IMR-90 (cell line): Measurements from ENCODE around the gene DGKB. TPM values are rescaled to one million over a fixed set of nuclear protein-coding genes. Genes with fewer than 3 reads are reported as not detected.

Source experiments
- ATAC-seq: fragments of 200-7000 bp; cut with Tn5 transposase; 2 replicates; pipeline ENCODE4 v1.9.1; 2020; ENCODE audit warnings: low read depth, mild to moderate bottlenecking, moderate library complexity
- BruUV-seq: library from RNA; stranded (reverse); fragments of 400-500 nt; replicated peaks from 2 replicates; lab custom pipeline; 2021; lab: Mats Ljungman, UMichigan
- CTCF ChIA-PET: fragments of 300-600 bp; formaldehyde crosslinking; extraction: SDS; loops from one replicate; lab custom pipeline; 2021; ENCODE audit warnings: antibody characterized with exemption; lab: Yijun Ruan, JAX
- POLR2A ChIA-PET: fragments of 300-600 bp; sonication (Branson Sonifier 250); formaldehyde crosslinking; loops from one replicate; lab custom pipeline; 2022; ENCODE audit warnings: antibody characterized with exemption; ENCODE audit not compliant: unreplicated experiment; lab: Charles Lee
- DNase-seq: peaks from one replicate; pipeline ENCODE4 v3.0.0; 2013
- H2AFZ ChIP-seq: replicated peaks from 2 replicates; pipeline ENCODE3; 2013; ENCODE audit warnings: low read length, mild to moderate bottlenecking; ENCODE audit not compliant: poor library complexity
- H2AK5ac ChIP-seq: 2 replicates; pipeline ENCODE4 v1.6.1; 2013; ENCODE audit warnings: low read depth, low read length, inconsistent platforms
- H2AK9ac ChIP-seq: replicated peaks from 2 replicates; pipeline ENCODE3; 2013; ENCODE audit warnings: mild to moderate bottlenecking, low read depth, low read length, moderate library complexity; ENCODE audit not compliant: poor library complexity
- H2BK120ac ChIP-seq: 2 replicates; pipeline ENCODE4 v1.6.1; 2013; ENCODE audit warnings: low read depth, low read length, inconsistent platforms
- H2BK15ac ChIP-seq: 3 replicates; pipeline ENCODE4 v1.6.1; 2013; ENCODE audit warnings: low read depth, low read length, inconsistent platforms
- H2BK20ac ChIP-seq: 2 replicates; pipeline ENCODE4 v1.6.1; 2013; ENCODE audit warnings: low read depth, mild to moderate bottlenecking, inconsistent platforms, low read length, moderate library complexity
- H2BK5ac ChIP-seq: 2 replicates; pipeline ENCODE4 v1.6.1; 2013; ENCODE audit warnings: mild to moderate bottlenecking, low read depth, low read length, inconsistent platforms; ENCODE audit not compliant: poor library complexity, severe bottlenecking
- H3K14ac ChIP-seq: replicated peaks from 2 replicates; pipeline ENCODE4 v1.6.1; 2013; ENCODE audit warnings: low read depth, low read length, inconsistent platforms
- H3K18ac ChIP-seq: 2 replicates; pipeline ENCODE4 v1.6.1; 2013; ENCODE audit warnings: low read depth, low read length, control low read depth
- H3K23ac ChIP-seq: 2 replicates; pipeline ENCODE4 v1.6.1; 2013; ENCODE audit warnings: low read depth, low read length, inconsistent platforms
- H3K27ac ChIP-seq: 2 replicates; pipeline ENCODE4 v1.5.1; 2013; ENCODE audit warnings: mild to moderate bottlenecking, control low read depth, low read length; ENCODE audit not compliant: insufficient read depth
- H3K27me3 ChIP-seq: 2 replicates; pipeline ENCODE4 v1.6.1; 2013; ENCODE audit warnings: low read length; ENCODE audit not compliant: control insufficient read depth, insufficient read depth
- H3K36me3 ChIP-seq: 2 replicates; pipeline ENCODE4 v1.6.1; 2013; ENCODE audit warnings: low read length, mixed read lengths; ENCODE audit not compliant: control insufficient read depth, insufficient read depth
- H3K4ac ChIP-seq: 2 replicates; pipeline ENCODE4 v1.6.1; 2013; ENCODE audit warnings: low read depth, low read length, inconsistent platforms
- H3K4me1 ChIP-seq: 2 replicates; pipeline ENCODE4 v1.6.1; 2013; ENCODE audit warnings: low read length, mixed read lengths; ENCODE audit not compliant: control insufficient read depth, insufficient read depth
- H3K4me2 ChIP-seq: 2 replicates; pipeline ENCODE4 v1.6.1; 2013; ENCODE audit warnings: low read depth, mild to moderate bottlenecking, control low read depth, low read length, moderate library complexity
- H3K4me3 ChIP-seq: 2 replicates; pipeline ENCODE4 v1.5.1; 2013; ENCODE audit warnings: low read depth, mild to moderate bottlenecking, control low read depth, low read length, moderate library complexity; ENCODE audit not compliant: insufficient read depth
- H3K56ac ChIP-seq: 2 replicates; pipeline ENCODE4 v1.6.1; 2013; ENCODE audit warnings: low read length, inconsistent platforms; ENCODE audit not compliant: insufficient read depth; ENCODE audit errors: extremely low read depth
- H3K79me1 ChIP-seq, 2 experiments: 2 replicates each; pipeline ENCODE4 v1.6.1; 2013; ENCODE audit warnings: low read length in 2 of 2, inconsistent platforms in 1 of 2, low read depth in 1 of 2
- H3K9ac ChIP-seq: 2 replicates; pipeline ENCODE4 v1.6.1; 2013; ENCODE audit warnings: low read depth, low read length, control low read depth
- H3K9me1 ChIP-seq: 2 replicates; pipeline ENCODE4 v1.6.1; 2013; ENCODE audit warnings: low read length, inconsistent platforms; ENCODE audit not compliant: insufficient read depth
- H3K9me3 ChIP-seq: 2 replicates; pipeline ENCODE4 v1.6.1; 2013; ENCODE audit warnings: low read length; ENCODE audit not compliant: control insufficient read depth, insufficient read depth
- H4K20me1 ChIP-seq: 2 replicates; pipeline ENCODE4 v1.6.1; 2013; ENCODE audit warnings: low read length, inconsistent platforms; ENCODE audit not compliant: insufficient read depth
- H4K5ac ChIP-seq: 2 replicates; pipeline ENCODE4 v1.6.1; 2013; ENCODE audit warnings: mild to moderate bottlenecking, low read depth, low read length, control low read depth
- H4K8ac ChIP-seq, 2 experiments: 2 replicates each; pipeline ENCODE4 v1.6.1; 2013; ENCODE audit warnings: low read depth in 2 of 2, low read length in 2 of 2, control low read depth in 1 of 2, inconsistent platforms in 1 of 2
- H4K91ac ChIP-seq: 2 replicates; pipeline ENCODE4 v1.6.1; 2013; ENCODE audit warnings: low read depth, low read length, inconsistent platforms; ENCODE audit not compliant: insufficient read depth
- BHLHE40 ChIP-seq: fragments of 150-350 bp; IDR thresholded peaks from 2 replicates; pipeline ENCODE4 v1.6.1; 2016; ENCODE audit warnings: mild to moderate bottlenecking, low read depth, low read length
- MAFK ChIP-seq: IDR thresholded peaks from 2 replicates; pipeline ENCODE4 v1.6.1; 2012; ENCODE audit warnings: low read depth, low read length, improper control_type of control experiment
- MAZ ChIP-seq: IDR thresholded peaks from 2 replicates; pipeline ENCODE4 v1.6.1; 2012; ENCODE audit warnings: low read depth, mild to moderate bottlenecking, low read length, improper control_type of control experiment, moderate library complexity, borderline replicate concordance
- MXI1 ChIP-seq: IDR thresholded peaks from 2 replicates; pipeline ENCODE4 v1.6.1; 2012; ENCODE audit warnings: low read depth, mild to moderate bottlenecking, low read length, moderate library complexity, borderline replicate concordance
- NFE2L2 ChIP-seq: fragments of 150-350 bp; IDR thresholded peaks from 2 replicates; pipeline ENCODE4 v1.6.1; 2016; ENCODE audit warnings: low read depth, mild to moderate bottlenecking, low read length
- POLR2A ChIP-seq: IDR thresholded peaks from 2 replicates; pipeline ENCODE4 v1.6.1; 2012; ENCODE audit warnings: mild to moderate bottlenecking, low read depth, low read length
- RAD21 ChIP-seq: IDR thresholded peaks from 2 replicates; pipeline ENCODE4 v1.6.1; 2012; ENCODE audit warnings: low read length, improper control_type of control experiment
- RFX5 ChIP-seq: IDR thresholded peaks from 2 replicates; pipeline ENCODE4 v1.8.0; 2012; ENCODE audit warnings: low read depth, mild to moderate bottlenecking, low read length, moderate library complexity
- SMC3 ChIP-seq: fragments of 150-350 bp; IDR thresholded peaks from 2 replicates; pipeline ENCODE4 v1.6.1; 2016; ENCODE audit warnings: low read depth, mild to moderate bottlenecking, antibody characterized with exemption, low read length, moderate library complexity
- WGBS, 2 experiments: methylation state at CpG; one replicate each; pipeline versions ENCODE4 v1.1.5 to v1.1.7; 2013; ENCODE audit warnings: missing lambda C conversion rate in 2 of 2; ENCODE audit not compliant: insufficient read length in 1 of 2; ENCODE audit errors: extremely low coverage in 2 of 2; 5-methylcytosine and 5-hydroxymethylcytosine counted together
- dilution Hi-C: fragments of 300-500 bp; cut with HindIII; formaldehyde crosslinking; loops from one replicate; pipeline ENCODE4 v1.14.3; 2018; ENCODE audit warnings: low sequenced_read_pairs; ENCODE audit not compliant: unreplicated experiment
- in situ Hi-C: fragments of 300-500 bp; cut with MboI; formaldehyde crosslinking; loops from 3 replicates; pipeline ENCODE4 v1.14.3; 2019; ENCODE audit warnings: low sequenced_read_pairs, inconsistent platforms, mixed read lengths
- intact Hi-C: fragments of 100-400 bp; cut with micrococcal nuclease; formaldehyde crosslinking; loops from 2 replicates; pipeline ENCODE4 v1.10.0; 2022
- polyA plus RNA-seq, 3 experiments: library from polyadenylated mRNA; depleted of rRNA; stranded (reverse); fragments of >200 nt; gene quantifications; 2 replicates each; pipeline ENCODE4 v1.2.3, GENCODE V29; 2012; ENCODE audit warnings: low replicate concordance in 1 of 3
- total RNA-seq: library from RNA; depleted of rRNA; stranded (reverse); fragments of >200 nt; gene quantifications from 2 replicates; pipeline ENCODE4 v1.2.3, GENCODE V29; 2012
- TF ChIP-seq, protein P1 (sequence below): fragments of 150-350 bp; IDR thresholded peaks from 2 replicates; pipeline ENCODE4 v1.6.1; 2016; ENCODE audit warnings: low read depth, mild to moderate bottlenecking, low read length, moderate library complexity, borderline replicate concordance

Gene DGKB
- total and polyA plus RNA-seq, 2 of the 4 experiments (the other 2 are of a cell fraction), result not detected

DNA sequence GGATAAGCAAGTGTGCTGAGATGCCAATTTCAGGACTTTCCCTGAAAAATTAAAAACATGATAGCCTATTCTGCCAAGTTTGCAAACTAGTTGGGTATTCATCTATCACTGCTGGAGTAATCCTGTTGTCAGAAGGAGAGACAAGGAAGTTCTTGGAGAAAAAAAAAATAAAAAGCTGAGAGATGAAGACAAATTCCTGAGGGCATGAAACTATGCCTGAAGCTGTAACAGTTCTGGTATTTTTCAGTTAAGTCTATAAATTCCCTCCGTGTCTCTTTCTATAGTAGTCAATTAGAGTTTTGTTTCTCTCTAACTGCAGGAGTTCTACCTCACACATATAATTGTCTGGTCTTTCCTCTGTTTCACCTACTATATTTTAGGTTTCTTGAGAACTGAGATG is 95.7 kb downstream of the DGKB start:
- no peak overlapping the region for H3K23ac ChIP-seq
- H3K4ac ChIP-seq, result no peak overlapping the region
- no peak for ATAC-seq
- no peaks in the 10 kb centered on the region for H3K36me3 ChIP-seq
- H3K56ac ChIP-seq, result no peak overlapping the region
- H3K18ac ChIP-seq, result no peak overlapping the region
- no peak overlapping the region for H3K14ac ChIP-seq
- no peak for TF ChIP-seq SMC3
- TF ChIP-seq RFX5, result no peak
- TF ChIP-seq POLR2A, result no peak
- no peak for TF ChIP-seq NFE2L2
- TF ChIP-seq MAFK, result no peak
- no peak for TF ChIP-seq BHLHE40
- no peak for TF ChIP-seq MXI1
- no peak for TF ChIP-seq MAZ
- TF ChIP-seq, protein P1, sequence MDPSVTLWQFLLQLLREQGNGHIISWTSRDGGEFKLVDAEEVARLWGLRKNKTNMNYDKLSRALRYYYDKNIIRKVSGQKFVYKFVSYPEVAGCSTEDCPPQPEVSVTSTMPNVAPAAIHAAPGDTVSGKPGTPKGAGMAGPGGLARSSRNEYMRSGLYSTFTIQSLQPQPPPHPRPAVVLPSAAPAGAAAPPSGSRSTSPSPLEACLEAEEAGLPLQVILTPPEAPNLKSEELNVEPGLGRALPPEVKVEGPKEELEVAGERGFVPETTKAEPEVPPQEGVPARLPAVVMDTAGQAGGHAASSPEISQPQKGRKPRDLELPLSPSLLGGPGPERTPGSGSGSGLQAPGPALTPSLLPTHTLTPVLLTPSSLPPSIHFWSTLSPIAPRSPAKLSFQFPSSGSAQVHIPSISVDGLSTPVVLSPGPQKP, result no peak
- no peak for TF ChIP-seq RAD21
- no peak overlapping the region for H4K8ac ChIP-seq
- DNase-seq, result peak; percentile 3
- H3K4me1 ChIP-seq, result no peaks in the 10 kb centered on the region
- dilution Hi-C loops (no loop called here), in situ Hi-C loops (no loop called here), intact Hi-C loops (no loop called here)
- no peak overlapping the region for H2AFZ ChIP-seq
- no peak overlapping the region for H3K27ac ChIP-seq
- H3K4me2 ChIP-seq, result no peak overlapping the region
- H4K91ac ChIP-seq, result no peak overlapping the region
- H3K9me1 ChIP-seq, result no peaks in the 10 kb centered on the region
- no peak overlapping the region for H2AK9ac ChIP-seq
- H2BK20ac ChIP-seq, result no peak overlapping the region
- no peak overlapping the region for H2BK15ac ChIP-seq
- POLR2A ChIA-PET, result no interaction called here
- H2AK5ac ChIP-seq, result no peak overlapping the region
- H2BK5ac ChIP-seq, result no peak overlapping the region
- H4K20me1 ChIP-seq, result no peaks in the 10 kb centered on the region
- H3K4me3 ChIP-seq, result no peak overlapping the region
- H3K9ac ChIP-seq, result no peak overlapping the region
- H2BK120ac ChIP-seq, result no peak overlapping the region
- H3K79me1 ChIP-seq, result no peaks in the 10 kb centered on the region
- no peaks in the 10 kb centered on the region for H3K27me3 ChIP-seq
- no peak overlapping the region for H4K5ac ChIP-seq
- no CpG with 5 or more reads among the region's 1 CpG for WGBS, 2 experiments
- BruUV-seq, result no TSS peak
- CTCF ChIA-PET, result no interaction called here
- H3K9me3 ChIP-seq, result no peaks in the 10 kb centered on the region
